B cell (primary cell): ENCODE results near the gene TDRD12. TPM values are rescaled to one million over a fixed set of nuclear protein-coding genes. Genes with fewer than 3 reads are reported as not detected.

ENCODE experiments used
- ATAC-seq: fragments of 200-7000 bp; cut with Tn5 transposase; one replicate; pipeline ENCODE4 v1.10.0; 2021; ENCODE audit warnings: low read depth, mild to moderate bottlenecking, moderate number of reproducible peaks, moderate library complexity
- CTCF ChIA-PET: fragments of 350-600 bp; sonication (Branson Sonifier 250); formaldehyde crosslinking; loops from one replicate; lab custom pipeline; 2021; ENCODE audit warnings: antibody characterized with exemption, inconsistent platforms; lab: Charles Lee
- POLR2A ChIA-PET: fragments of 350-600 bp; sonication (Branson Sonifier 250); formaldehyde crosslinking; loops from one replicate; lab custom pipeline; 2021; ENCODE audit warnings: antibody characterized with exemption; lab: Charles Lee
- DNase-seq: peaks from one replicate; pipeline ENCODE4 v3.0.0; 2013
- H2AFZ ChIP-seq: 2 replicates; pipeline ENCODE4 v1.6.1; 2012; ENCODE audit warnings: mild to moderate bottlenecking, low read depth, low read length; ENCODE audit not compliant: insufficient read depth, poor library complexity, severe bottlenecking
- H3K27ac ChIP-seq, 2 donors: 1 replicate in 1 of 2; 2 replicates in 1 of 2; pipeline ENCODE4 v1.5.1; 2012 to 2013; ENCODE audit warnings: low read length in 2 of 2, mild to moderate bottlenecking in 2 of 2, moderate library complexity in 1 of 2
- H3K27me3 ChIP-seq, 4 experiments: fragments of 200-600 bp in 1 of 4; sonication (generic) in 1 of 4; replicated peaks in 1 of 4; 1 replicate in 2 of 4; 2 replicates in 2 of 4; pipeline versions ENCODE4 v1.6.1 to v1.7.0; 2013 to 2016; ENCODE audit warnings: low read length in 3 of 4, mild to moderate bottlenecking in 2 of 4, mixed read lengths in 1 of 4, moderate library complexity in 1 of 4; ENCODE audit not compliant: insufficient read depth in 4 of 4, control insufficient read depth in 3 of 4; ENCODE audit errors: control extremely low read depth in 1 of 4
- H3K36me3 ChIP-seq, 2 experiments: replicated peaks in 1 of 2; 1 replicate in 1 of 2; 2 replicates in 1 of 2; pipeline versions ENCODE4 v1.6.1 to v1.7.1; 2013; ENCODE audit warnings: low read length in 1 of 2; ENCODE audit not compliant: insufficient read depth in 2 of 2, control insufficient read depth in 1 of 2; ENCODE audit errors: control extremely low read depth in 1 of 2, extremely low read depth in 1 of 2
- H3K4me1 ChIP-seq, 2 donors: fragments of 200-600 bp in 1 of 2; sonication (generic) in 1 of 2; 1 replicate in 1 of 2; 2 replicates in 1 of 2; pipeline versions ENCODE4 v1.5.1 to v1.6.1; 2013 to 2017; ENCODE audit warnings: low read length in 2 of 2; ENCODE audit not compliant: control insufficient read depth in 2 of 2, insufficient read depth in 2 of 2
- H3K4me2 ChIP-seq: replicated peaks from 2 replicates; pipeline ENCODE3; 2012; ENCODE audit warnings: mild to moderate bottlenecking, low read depth, low read length; ENCODE audit not compliant: poor library complexity, severe bottlenecking
- H3K4me3 ChIP-seq, 5 experiments: fragments of 200-600 bp in 1 of 5; sonication (generic) in 1 of 5; 1 replicate in 3 of 5; 2 replicates in 2 of 5; pipeline versions ENCODE4 v1.5.1 to v1.7.0; 2011 to 2016; ENCODE audit warnings: low read length in 4 of 5, mild to moderate bottlenecking in 4 of 5, low read depth in 2 of 5, control low read depth in 1 of 5, moderate library complexity in 1 of 5; ENCODE audit not compliant: insufficient read depth in 1 of 5; ENCODE audit errors: control extremely low read depth in 1 of 5, extremely low read depth in 1 of 5
- H3K79me2 ChIP-seq: fragments of 200-600 bp; sonication (generic); one replicate; pipeline ENCODE4 v1.6.0; 2016; ENCODE audit warnings: low read length; ENCODE audit not compliant: control insufficient read depth, insufficient read depth
- H3K9ac ChIP-seq: fragments of 200-600 bp; sonication (generic); 2 replicates; pipeline ENCODE4 v1.6.1; 2017; ENCODE audit warnings: mild to moderate bottlenecking, low read length, moderate library complexity
- H3K9me3 ChIP-seq, 3 donors: one replicate each; pipeline versions ENCODE4 v1.6.1 to v1.7.1; 2013; ENCODE audit warnings: low read length in 2 of 3; ENCODE audit not compliant: control insufficient read depth in 2 of 3, insufficient read depth in 1 of 3; ENCODE audit errors: control extremely low read depth in 1 of 3
- H4K20me1 ChIP-seq: 2 replicates; pipeline ENCODE4 v1.6.0; 2012; ENCODE audit warnings: mild to moderate bottlenecking, low read length; ENCODE audit not compliant: insufficient read depth, control insufficient read depth, poor library complexity, severe bottlenecking
- H3K27ac Mint-ChIP-seq: one replicate; pipeline ENCODE4 v1.8.0; 2021; ENCODE audit warnings: mixed read lengths
- H3K27me3 Mint-ChIP-seq: one replicate; pipeline ENCODE4 v1.8.0; 2021; ENCODE audit warnings: mixed read lengths
- H3K4me1 Mint-ChIP-seq: one replicate; pipeline ENCODE4 v1.8.0; 2021; ENCODE audit warnings: mixed read lengths
- H3K4me3 Mint-ChIP-seq: one replicate; pipeline ENCODE4 v1.8.0; 2021; ENCODE audit warnings: mixed read lengths
- H3K9me3 Mint-ChIP-seq: one replicate; pipeline ENCODE4 v1.8.0; 2022; ENCODE audit warnings: mixed read lengths; ENCODE audit not compliant: insufficient read depth
- EZH2 ChIP-seq: IDR thresholded peaks from 2 replicates; pipeline ENCODE4 v1.6.1; 2012; ENCODE audit warnings: borderline replicate concordance, low read depth, mild to moderate bottlenecking, moderate library complexity, low read length; ENCODE audit not compliant: insufficient read depth, poor library complexity, severe bottlenecking
- WGBS: methylation state at CpG from one replicate; pipeline ENCODE4 v1.1.5; 2013; ENCODE audit warnings: missing lambda C conversion rate; ENCODE audit not compliant: insufficient coverage; 5-methylcytosine and 5-hydroxymethylcytosine counted together
- intact Hi-C: fragments of 100-400 bp; cut with micrococcal nuclease; formaldehyde crosslinking; loops from one replicate; pipeline ENCODE4 v1.10.0; 2022
- polyA plus RNA-seq: library from polyadenylated mRNA; depleted of rRNA; stranded (reverse); fragments of >200 nt; gene quantifications from 2 replicates; pipeline ENCODE4 v1.2.3, GENCODE V29; 2012
- total RNA-seq, 2 donors: library from RNA; stranded (reverse); fragments of 120-200 nt in 1 of 2; gene quantifications; 1 replicate in 1 of 2; 2 replicates in 1 of 2; pipeline versions ENCODE4 v1.2.3 to v1.2.4, GENCODE V29; 2013 to 2022
- TF ChIP-seq, protein P1 (sequence below): fragments of 200-600 bp; IDR thresholded peaks from one replicate; pipeline ENCODE4 v1.8.0; 2022; ENCODE audit warnings: antibody characterized with exemption, mild to moderate bottlenecking

The TDRD12 gene
- total and polyA plus RNA-seq, 2 donors (not counting 1 experiment from before 2014, with no cell fraction given): 0.30 to 1.1 TPM

DNA sequence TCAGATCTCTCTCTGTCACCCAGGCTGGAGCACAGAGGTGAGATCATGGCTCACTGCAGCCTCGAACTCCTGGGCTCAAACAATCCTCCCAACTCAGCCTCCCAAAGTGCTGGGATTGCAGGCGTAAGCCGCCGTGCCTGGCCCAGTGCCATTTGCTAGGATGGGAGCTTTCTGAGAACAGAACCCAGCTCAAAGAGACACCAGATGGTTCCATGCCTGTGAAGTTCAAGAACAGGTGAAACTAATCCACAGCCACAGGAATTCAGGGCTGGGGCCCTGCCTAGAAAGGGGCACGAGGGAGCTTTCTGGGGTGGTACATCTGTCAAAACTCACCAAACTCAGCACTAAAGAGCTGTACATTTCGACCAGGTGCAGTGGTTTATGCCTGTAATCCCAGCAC lies 145.8 kb downstream of the TDRD12 start:
- Mint-ChIP-seq H3K27ac (no peak overlapping the region), H3K4me3 (no peak overlapping the region), H3K4me1 (no peaks in the 10 kb centered on the region), H3K9me3 (no peaks in the 10 kb centered on the region), H3K27me3 (no peaks in the 10 kb centered on the region)
- CTCF ChIA-PET: no interaction called here
- Histone ChIP-seq H3K4me3 (no peak overlapping the region), H3K4me1 (no peaks in the 10 kb centered on the region), H3K27me3 (no peaks in the 10 kb centered on the region), H2AFZ (no peak overlapping the region), H3K4me2 (no peak overlapping the region), H4K20me1 (no peaks in the 10 kb centered on the region), H3K9me3 (no peaks in the 10 kb centered on the region), H3K36me3 (no peaks in the 10 kb centered on the region), H3K27ac (no peak overlapping the region), H3K9ac (no peak overlapping the region), H3K79me2 (no peaks in the 10 kb centered on the region)
- TF ChIP-seq, protein P1, sequence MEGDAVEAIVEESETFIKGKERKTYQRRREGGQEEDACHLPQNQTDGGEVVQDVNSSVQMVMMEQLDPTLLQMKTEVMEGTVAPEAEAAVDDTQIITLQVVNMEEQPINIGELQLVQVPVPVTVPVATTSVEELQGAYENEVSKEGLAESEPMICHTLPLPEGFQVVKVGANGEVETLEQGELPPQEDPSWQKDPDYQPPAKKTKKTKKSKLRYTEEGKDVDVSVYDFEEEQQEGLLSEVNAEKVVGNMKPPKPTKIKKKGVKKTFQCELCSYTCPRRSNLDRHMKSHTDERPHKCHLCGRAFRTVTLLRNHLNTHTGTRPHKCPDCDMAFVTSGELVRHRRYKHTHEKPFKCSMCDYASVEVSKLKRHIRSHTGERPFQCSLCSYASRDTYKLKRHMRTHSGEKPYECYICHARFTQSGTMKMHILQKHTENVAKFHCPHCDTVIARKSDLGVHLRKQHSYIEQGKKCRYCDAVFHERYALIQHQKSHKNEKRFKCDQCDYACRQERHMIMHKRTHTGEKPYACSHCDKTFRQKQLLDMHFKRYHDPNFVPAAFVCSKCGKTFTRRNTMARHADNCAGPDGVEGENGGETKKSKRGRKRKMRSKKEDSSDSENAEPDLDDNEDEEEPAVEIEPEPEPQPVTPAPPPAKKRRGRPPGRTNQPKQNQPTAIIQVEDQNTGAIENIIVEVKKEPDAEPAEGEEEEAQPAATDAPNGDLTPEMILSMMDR: no peak
- 95% methylated on average over 5 of the region's 6 CpGs for WGBS
- intact Hi-C loops: no loop called here
- POLR2A ChIA-PET: no interaction called here
- DNase-seq (no peak), ATAC-seq (no peak)

DNA sequence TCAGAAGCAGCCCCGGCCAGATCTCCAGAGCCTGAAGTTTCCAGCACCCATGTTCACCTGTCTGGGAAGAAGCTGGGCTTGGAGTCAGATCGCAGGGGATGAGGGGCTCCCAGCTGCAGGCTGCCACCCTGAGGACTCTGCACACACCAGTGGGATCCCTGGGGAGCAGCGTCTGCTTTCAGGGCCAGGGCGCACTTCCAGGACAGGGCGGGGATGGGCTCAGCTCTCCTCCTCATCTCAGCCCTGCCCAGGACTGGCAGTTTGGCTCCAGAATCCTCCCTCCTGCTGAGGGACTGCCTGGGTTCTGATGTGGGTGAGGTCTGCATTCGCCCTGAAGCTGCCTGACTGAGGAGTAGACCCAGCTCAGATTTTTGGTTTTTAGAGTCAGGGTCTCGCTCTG lies 146.5 kb downstream of the TDRD12 start:
- Histone ChIP-seq H3K9me3 (no peaks in the 10 kb centered on the region), H3K4me1 (no peaks in the 10 kb centered on the region), H3K4me3 (no peak overlapping the region), H3K27me3 (no peaks in the 10 kb centered on the region), H3K79me2 (no peaks in the 10 kb centered on the region), H3K4me2 (no peak overlapping the region), H4K20me1 (no peaks in the 10 kb centered on the region), H3K27ac (no peak overlapping the region), H3K36me3 (no peaks in the 10 kb centered on the region), H3K9ac (no peak overlapping the region), H2AFZ (no peak overlapping the region)
- TF ChIP-seq EZH2: no peak
- TF ChIP-seq, protein P1: no peak
- H3K9me3 Mint-ChIP-seq: no peaks in the 10 kb centered on the region
- no peak for DNase-seq
- H3K4me1 Mint-ChIP-seq: no peaks in the 10 kb centered on the region
- ChIA-PET POLR2A (no interaction called here), CTCF (no interaction called here)
- intact Hi-C loops: no loop called here
- H3K27me3 Mint-ChIP-seq: no peaks in the 10 kb centered on the region
- 90% methylated on average over 7 of the region's 7 CpGs for WGBS
- ATAC-seq: no peak
- H3K27ac Mint-ChIP-seq: no peak overlapping the region
- no peak overlapping the region for H3K4me3 Mint-ChIP-seq
